ENCODE measurements around the gene VPREB3. TPM values are rescaled to one million over a fixed set of nuclear protein-coding genes. Genes with fewer than 3 reads are reported as not detected.

The VPREB3 gene
- 1 to 10 TPM in 1 of 2 donors, under 1 TPM in 1; 0.53 to 1.3 TPM for total RNA-seq
- long read RNA-seq = 0 reads

GRCh38 chr22:23754220-23754919 is at the start of gene VPREB3:
Gene VPREB3, minus strand, starts transcription at chr22:23754425. Its CDS starts 62 bp downstream, at chr22:23754363.
- intact Hi-C loops (cut with DNase I) = no loop called here
- DNase-seq (no peak), ATAC-seq (no peak)

- intact Hi-C loops (cut with DNase I) = no loop called here
- no peak for DNase-seq
- ATAC-seq = no peak
Observed at GRCh38 chr22:23803001-23803819, 49.0 kb upstream of the VPREB3 start.

- ATAC-seq = no peak
- intact Hi-C loops (cut with DNase I) = no loop called here
- no peak for DNase-seq
Observed at GRCh38 chr22:23801886-23802377, 47.7 kb upstream of the VPREB3 start.

- intact Hi-C loops (cut with DNase I) = no loop called here
- ATAC-seq (no peak), DNase-seq (no peak)
Observed at GRCh38 chr22:23801238-23801821, 47.1 kb upstream of the VPREB3 start.

GRCh38 chr22:23800297-23801237 is 46.3 kb upstream of the VPREB3 start:
- intact Hi-C loops (cut with DNase I) = no loop called here
- ATAC-seq (no peak), DNase-seq (no peak)

- intact Hi-C loops (cut with DNase I) = no loop called here
- DNase-seq (no peak), ATAC-seq (no peak)
Observed at GRCh38 chr22:23796461-23796860, 42.2 kb upstream of the VPREB3 start.

GRCh38 chr22:23793326-23793725 is 39.1 kb upstream of the VPREB3 start:
- no peak for ATAC-seq
- intact Hi-C loops (cut with DNase I) = no loop called here
- DNase-seq = peak; percentile 8

GRCh38 chr22:23791738-23792645 is 37.8 kb upstream of the VPREB3 start:
- intact Hi-C loops (cut with DNase I) = no loop called here
- ATAC-seq (no peak), DNase-seq (peak; percentile 12)

GRCh38 chr22:23790819-23791737 is 36.9 kb upstream of the VPREB3 start:
- DNase-seq (peak; percentile 25), ATAC-seq (no peak)
- intact Hi-C loops (cut with DNase I) = no loop called here

GRCh38 chr22:23789638-23790037 is 35.4 kb upstream of the VPREB3 start:
- intact Hi-C loops (cut with DNase I) = no loop called here
- peak; percentile 13 for DNase-seq
- no peak for ATAC-seq

- ATAC-seq = no peak
- no peak for DNase-seq
- intact Hi-C loops (cut with DNase I) = no loop called here
Observed at GRCh38 chr22:23789121-23789520, 34.9 kb upstream of the VPREB3 start.

- ATAC-seq = no peak
- no peak for DNase-seq
- intact Hi-C loops (cut with DNase I) = no loop called here
Observed at GRCh38 chr22:23787910-23788309, 33.7 kb upstream of the VPREB3 start.

- DNase-seq (no peak), ATAC-seq (no peak)
- intact Hi-C loops (cut with DNase I) = no loop called here
Observed at GRCh38 chr22:23787600-23787896, 33.3 kb upstream of the VPREB3 start.

- DNase-seq (peak; percentile 94), ATAC-seq (peak; percentile 95 to 98)
Observed at GRCh38 chr22:23786752-23787599, 32.8 kb upstream of the VPREB3 start, which contains the start of gene SMARCB1. Gene SMARCB1, plus strand, starts transcription at chr22:23786966. Its CDS starts 204 bp downstream, at chr22:23787170.

GRCh38 chr22:23786261-23786710 is 32.1 kb upstream of the VPREB3 start:
- ATAC-seq (peak; percentile 3 to 6), DNase-seq (no peak)
- intact Hi-C loops (cut with DNase I) = no loop called here

More at GRCh38 chr22:23786752-23787599, 32.8 kb upstream of the VPREB3 start, which contains the start of gene SMARCB1:
- intact Hi-C loops (cut with DNase I) = no loop called here

- intact Hi-C loops (cut with DNase I) = no loop called here
- DNase-seq = no peak
- no peak for ATAC-seq
Observed at GRCh38 chr22:23784215-23784732, 30.0 kb upstream of the VPREB3 start.
